Frontal cortex (tissue), 4 donors: ENCODE measurements around the gene GVQW3. TPM values are rescaled to one million over a fixed set of nuclear protein-coding genes. Genes with fewer than 3 reads are reported as not detected.

Experiments used
- DNase-seq, 2 donors: peaks; one replicate each; pipeline ENCODE4 v3.0.0; 2012; ENCODE audit warnings: low spot score in 2 of 2
- FAIRE-seq: peaks from 2 replicates; lab custom pipeline; 2012; peaks lifted over from hg19 to GRCh38; lab: Jason Lieb, UNC
- small RNA-seq: library from RNA; depleted of rRNA; stranded (forward); fragments of <200 nt; gene quantifications from one replicate; pipeline ENCODE3, GENCODE V24; 2014
- total RNA-seq: library from RNA; depleted of rRNA; stranded (reverse); fragments of >200 nt; gene quantifications from one replicate; pipeline ENCODE4 v1.2.3, GENCODE V29; 2014
- donor health status: control.
- donor health status: control.
- donor health status: control.

Gene GVQW3
- total RNA-seq, 1 donor from 2014 or later, result 16.3 TPM

- no peak for FAIRE-seq
- no peak for DNase-seq
These were observed 62.3 kb downstream of the GVQW3 start for GRCh38 chr11:76443268-76443980.

GRCh38 chr11:76444065-76444383 is 62.9 kb downstream of the GVQW3 start:
- FAIRE-seq (no peak), DNase-seq (no peak)

- peak; percentile 76 for FAIRE-seq
- DNase-seq, result peak; percentile 79 to 89
These were observed 63.4 kb downstream of the GVQW3 start, which contains the start of gene EMSY for GRCh38 chr11:76444384-76445120. Gene EMSY, plus strand, starts transcription at chr11:76445018. Its CDS starts 1,921 bp downstream, at chr11:76446939.

- FAIRE-seq (no peak), DNase-seq (peak; percentile 22 to 66)
These were observed 64.3 kb downstream of the GVQW3 start for GRCh38 chr11:76445121-76446084.

GRCh38 chr11:76448506-76448905 is 67.4 kb downstream of the GVQW3 start:
- DNase-seq, result no peak
- FAIRE-seq, result no peak

- FAIRE-seq (no peak), DNase-seq (no peak)
These were observed 72.1 kb downstream of the GVQW3 start for GRCh38 chr11:76453248-76453647.

GRCh38 chr11:76455331-76455730 is 74.2 kb downstream of the GVQW3 start:
- no peak for FAIRE-seq

GRCh38 chr11:76455931-76456330 is 74.8 kb downstream of the GVQW3 start:
- FAIRE-seq, result no peak
- no peak for DNase-seq

More at GRCh38 chr11:76455331-76455730, 74.2 kb downstream of the GVQW3 start:
- DNase-seq, result no peak

- FAIRE-seq, result no peak
- DNase-seq, result no peak
These were observed 75.4 kb downstream of the GVQW3 start for GRCh38 chr11:76456571-76456970.

Small RNA genes within 50 kb of the gene (small RNA-seq; reads per million reads assigned to genes)
- not detected for gene RF00019

Other genes starting within 250 kb of the GVQW3 start
- 5.7 TPM for gene WNT11, start 174.8 kb upstream of the GVQW3 start, total RNA-seq
- gene THAP12, start 191 bp upstream of the GVQW3 start, total RNA-seq, result 92.5 TPM
- gene EMSY, start 63.7 kb downstream of the GVQW3 start, total RNA-seq, result 28.9 TPM